Amygdala (tissue), 56 donors: ENCODE results near the gene TEPSIN.
"Not testable (repeated sequence)": the region's sequence is repeated elsewhere in the genome, so short reads cannot be mapped to it uniquely, and the experiment has no call there.

Experiments used
- DNase-seq, 56 donors: peaks; one replicate each; lab custom pipeline; 2025; lab: John Stamatoyannopoulos, UW

TEPSIN gene

GRCh38 chr17:81238490-81238814 lies 403 bp downstream of the TEPSIN start:
- no peak for DNase-seq

- DNase-seq = no peak
Observed at GRCh38 chr17:81237591-81238489, 1.0 kb downstream of the TEPSIN start.

GRCh38 chr17:81236784-81237183 lies 2.1 kb downstream of the TEPSIN start:
- DNase-seq = no peak

GRCh38 chr17:81235822-81236740 lies 2.8 kb downstream of the TEPSIN start:
- no peak for DNase-seq

GRCh38 chr17:81234940-81235821 lies 3.7 kb downstream of the TEPSIN start:
- DNase-seq = no peak

- DNase-seq = no peak
Observed at GRCh38 chr17:81234506-81234855, 4.4 kb downstream of the TEPSIN start.

- no peak for DNase-seq
Observed at GRCh38 chr17:81233811-81234505, 4.9 kb downstream of the TEPSIN start.

- DNase-seq = no peak
Observed at GRCh38 chr17:81233316-81233715, 5.5 kb downstream of the TEPSIN start.

- DNase-seq = no peak
Observed at GRCh38 chr17:81232616-81233241, 6.1 kb downstream of the TEPSIN start.

GRCh38 chr17:81231766-81232581 lies 6.9 kb downstream of the TEPSIN start:
- no peak for DNase-seq

- DNase-seq = no peak
Observed at GRCh38 chr17:81231121-81231645, 7.7 kb downstream of the TEPSIN start.

- no peak for DNase-seq
Observed at GRCh38 chr17:81230043-81230820, 8.6 kb downstream of the TEPSIN start.

GRCh38 chr17:81229666-81229920 lies 9.3 kb downstream of the TEPSIN start:
- DNase-seq = no peak

GRCh38 chr17:81228834-81229665 lies 9.8 kb downstream of the TEPSIN start:
- no peak for DNase-seq

- peak in 3 of 56 donors; percentile 17 to 32 (median 27) for DNase-seq
Observed at GRCh38 chr17:81228420-81228819, 10.4 kb downstream of the TEPSIN start.

- DNase-seq = not testable (repeated sequence)
Observed at GRCh38 chr17:81227630-81228029, 11.2 kb downstream of the TEPSIN start.

- DNase-seq = peak in 3 of 56 donors; percentile 3 to 21 (median 9)
Observed at GRCh38 chr17:81223762-81224130, 15.1 kb downstream of the TEPSIN start.
